Thymus (tissue), 11 donors: ENCODE results near the gene MAPRE3. TPM values are rescaled to one million over a fixed set of nuclear protein-coding genes. Genes with fewer than 3 reads are reported as not detected.

Experiments
- DNase-seq, 9 donors: peaks; one replicate each; pipeline ENCODE4 v3.0.0-alpha.2; 2013; ENCODE audit warnings: low spot score in 9 of 9, low read depth in 6 of 9, missing footprints in 1 of 9
- H3K27ac ChIP-seq, 2 donors: one replicate each; pipeline ENCODE4 v1.5.1; 2013; ENCODE audit warnings: control low read depth in 1 of 2, low read depth in 1 of 2, low read length in 1 of 2, mild to moderate bottlenecking in 1 of 2, moderate library complexity in 1 of 2
- H3K27me3 ChIP-seq, 2 donors: one replicate each; pipeline ENCODE4 v1.5.1; 2013; ENCODE audit warnings: low read length in 1 of 2; ENCODE audit not compliant: control insufficient read depth in 2 of 2, insufficient read depth in 1 of 2
- H3K36me3 ChIP-seq, 2 donors: one replicate each; pipeline ENCODE4 v1.5.1; 2013; ENCODE audit warnings: low read length in 1 of 2, mild to moderate bottlenecking in 1 of 2, moderate library complexity in 1 of 2; ENCODE audit not compliant: control insufficient read depth in 2 of 2, insufficient read depth in 2 of 2
- H3K4me1 ChIP-seq, 2 donors: one replicate each; pipeline ENCODE4 v1.5.1; 2013; ENCODE audit warnings: low read length in 2 of 2; ENCODE audit not compliant: control insufficient read depth in 2 of 2, insufficient read depth in 2 of 2
- H3K4me3 ChIP-seq, 2 donors: one replicate each; pipeline ENCODE4 v1.5.1; 2013; ENCODE audit warnings: low read length in 2 of 2, control low read depth in 1 of 2, mild to moderate bottlenecking in 1 of 2
- H3K9me3 ChIP-seq, 2 donors: one replicate each; pipeline ENCODE4 v1.5.1; 2013; ENCODE audit warnings: low read length in 1 of 2, mild to moderate bottlenecking in 1 of 2; ENCODE audit not compliant: control insufficient read depth in 2 of 2, insufficient read depth in 1 of 2
- WGBS: extraction: QIAGEN DNeasy Blood & Tissue Kit; methylation state at CpG from one replicate; pipeline ENCODE4 v1.1.7; 2013; 5-methylcytosine and 5-hydroxymethylcytosine counted together
- polyA plus RNA-seq: library from polyadenylated mRNA; stranded (reverse); fragments of 200-250 nt; gene quantifications from one replicate; pipeline ENCODE4 v1.2.3, GENCODE V29; 2013
- total RNA-seq: library from RNA; stranded (reverse); fragments of 120-200 nt; gene quantifications from one replicate; pipeline ENCODE4 v1.2.4, GENCODE V29; 2013
- donor health status: healthy.

The MAPRE3 gene
- total and polyA plus RNA-seq, 2 donors, result 0.99 to 17.0 TPM

- Histone ChIP-seq H3K4me1 (no peaks in the 10 kb centered on the region), H3K27ac (no peak overlapping the region), H3K4me3 (no peak overlapping the region), H3K27me3 (peaks cover 0 to 14% of the 10 kb centered on the region in 2 donors), H3K9me3 (no peaks in the 10 kb centered on the region), H3K36me3 (no peaks in the 10 kb centered on the region)
- DNase-seq, result no peak
- 98% methylated on average over 2 of the region's 2 CpGs for WGBS
These were observed 30.6 kb downstream of the MAPRE3 start for GRCh38 chr2:27000995-27001394.

GRCh38 chr2:27001950-27002349 is 31.5 kb downstream of the MAPRE3 start:
- 90% methylated on average over 5 of the region's 5 CpGs for WGBS
- no peak overlapping the region for H3K27ac ChIP-seq
- DNase-seq, result no peak

GRCh38 chr2:27003007-27003406 is 32.6 kb downstream of the MAPRE3 start:
- 97% methylated on average over 4 of the region's 4 CpGs for WGBS
- Histone ChIP-seq H3K9me3 (no peaks in the 10 kb centered on the region), H3K36me3 (no peaks in the 10 kb centered on the region), H3K4me3 (no peak overlapping the region), H3K27me3 (peaks cover 0 to 17% of the 10 kb centered on the region in 2 donors), H3K27ac (no peak overlapping the region), H3K4me1 (no peaks in the 10 kb centered on the region)
- DNase-seq, result no peak

More at GRCh38 chr2:27001950-27002349, 31.5 kb downstream of the MAPRE3 start:
- no peak overlapping the region for H3K4me3 ChIP-seq
- H3K36me3 ChIP-seq, result no peaks in the 10 kb centered on the region
- H3K9me3 ChIP-seq, result no peaks in the 10 kb centered on the region
- peaks cover 0 to 22% of the 10 kb centered on the region in 2 donors for H3K27me3 ChIP-seq
- no peaks in the 10 kb centered on the region for H3K4me1 ChIP-seq

DNA sequence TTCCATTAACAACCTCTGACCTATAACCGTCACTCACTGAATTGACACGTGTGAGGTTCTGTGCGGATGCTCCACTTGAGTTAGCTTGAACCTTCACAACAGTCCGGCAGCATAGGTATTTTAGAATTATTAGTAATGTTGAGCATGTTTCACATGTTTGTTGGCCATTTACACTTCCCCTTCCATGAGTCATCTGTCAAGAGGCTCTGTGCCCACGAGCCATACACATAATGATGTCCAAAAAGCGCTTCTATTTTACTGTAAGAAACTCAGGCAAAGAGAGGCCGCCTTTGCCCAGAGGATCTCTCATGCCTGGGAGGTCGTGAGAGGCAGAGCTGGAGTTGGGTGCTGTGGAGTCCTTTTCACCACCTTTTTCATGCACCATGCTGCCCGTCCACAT is 33.4 kb downstream of the MAPRE3 start:
- WGBS, result 92% methylated on average over 9 of the region's 9 CpGs
- Histone ChIP-seq H3K4me3 (no peak overlapping the region), H3K9me3 (no peaks in the 10 kb centered on the region), H3K4me1 (no peaks in the 10 kb centered on the region), H3K36me3 (no peaks in the 10 kb centered on the region), H3K27ac (no peak overlapping the region), H3K27me3 (peaks cover 0 to 21% of the 10 kb centered on the region in 2 donors)
- DNase-seq, result no peak

DNA sequence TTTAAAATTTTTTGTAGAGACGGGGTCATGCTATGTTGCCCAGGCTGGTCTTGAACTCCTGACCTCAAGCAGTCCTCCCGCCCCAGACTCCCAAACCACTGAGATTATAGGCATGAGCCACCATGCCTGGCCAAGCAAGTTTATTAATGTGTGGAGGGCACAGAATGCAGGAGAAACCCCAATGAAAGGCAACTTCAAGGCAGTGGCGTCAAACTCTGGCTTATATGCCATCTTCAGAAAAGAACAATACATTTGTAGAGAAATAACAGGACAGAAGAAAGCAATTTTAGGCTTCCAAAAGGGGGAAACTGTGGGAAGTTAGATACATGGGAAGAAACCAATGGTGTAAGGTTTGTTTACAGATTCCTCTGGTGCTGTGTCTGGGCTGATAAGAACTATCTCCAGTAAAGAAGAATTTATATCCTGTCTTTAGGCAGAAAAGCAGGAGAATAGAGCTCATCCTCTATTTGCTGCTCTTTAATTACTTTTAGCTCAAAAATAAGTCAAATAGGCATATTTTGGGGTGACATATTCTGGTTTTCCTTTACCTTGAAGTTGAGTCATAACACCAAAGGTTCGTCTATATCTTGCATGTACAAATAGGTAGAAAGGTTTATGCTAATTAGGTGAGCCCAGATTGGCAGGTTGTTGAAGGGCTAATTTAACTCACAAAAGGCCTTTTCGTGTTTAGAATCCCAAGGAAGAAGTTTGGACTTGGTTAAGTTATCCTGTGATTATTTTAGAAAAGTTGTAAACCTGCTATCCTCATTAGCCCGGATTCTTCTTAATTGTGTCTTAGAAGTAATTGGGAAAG is 36.4 kb downstream of the MAPRE3 start:
- Histone ChIP-seq H3K4me1 (peaks cover 0 to 4% of the 10 kb centered on the region in 2 donors), H3K36me3 (no peaks in the 10 kb centered on the region), H3K9me3 (no peaks in the 10 kb centered on the region), H3K27ac (no peak overlapping the region), H3K27me3 (peaks cover 0 to 24% of the 10 kb centered on the region in 2 donors), H3K4me3 (no peak overlapping the region)
- no peak for DNase-seq
- 92% methylated on average over 6 of the region's 6 CpGs for WGBS

- Histone ChIP-seq H3K4me3 (no peak overlapping the region), H3K27ac (no peak overlapping the region), H3K27me3 (peaks cover 0 to 22% of the 10 kb centered on the region in 2 donors), H3K36me3 (no peaks in the 10 kb centered on the region), H3K4me1 (peaks cover 0 to 4% of the 10 kb centered on the region in 2 donors), H3K9me3 (no peaks in the 10 kb centered on the region)
- DNase-seq, result no peak
- WGBS, result 89% methylated on average over 8 of the region's 8 CpGs
These were observed 37.3 kb downstream of the MAPRE3 start for GRCh38 chr2:27007416-27008374.

GRCh38 chr2:27008678-27009077 is 38.2 kb downstream of the MAPRE3 start:
- no peak for DNase-seq
- 95% methylated on average over 4 of the region's 4 CpGs for WGBS
- no peak overlapping the region for H3K4me3 ChIP-seq
- no peaks in the 10 kb centered on the region for H3K9me3 ChIP-seq
- peaks cover 0 to 21% of the 10 kb centered on the region in 2 donors for H3K27me3 ChIP-seq
- H3K27ac ChIP-seq, result no peak overlapping the region
- peaks cover 0 to 4% of the 10 kb centered on the region in 2 donors for H3K4me1 ChIP-seq
- no peaks in the 10 kb centered on the region for H3K36me3 ChIP-seq

- Histone ChIP-seq H3K4me1 (peaks cover 0 to 4% of the 10 kb centered on the region in 2 donors), H3K27ac (no peak overlapping the region), H3K9me3 (no peaks in the 10 kb centered on the region), H3K36me3 (no peaks in the 10 kb centered on the region), H3K27me3 (peaks cover 0 to 18% of the 10 kb centered on the region in 2 donors), H3K4me3 (no peak overlapping the region)
- DNase-seq, result no peak
These were observed 38.6 kb downstream of the MAPRE3 start for GRCh38 chr2:27009083-27009482.

DNA sequence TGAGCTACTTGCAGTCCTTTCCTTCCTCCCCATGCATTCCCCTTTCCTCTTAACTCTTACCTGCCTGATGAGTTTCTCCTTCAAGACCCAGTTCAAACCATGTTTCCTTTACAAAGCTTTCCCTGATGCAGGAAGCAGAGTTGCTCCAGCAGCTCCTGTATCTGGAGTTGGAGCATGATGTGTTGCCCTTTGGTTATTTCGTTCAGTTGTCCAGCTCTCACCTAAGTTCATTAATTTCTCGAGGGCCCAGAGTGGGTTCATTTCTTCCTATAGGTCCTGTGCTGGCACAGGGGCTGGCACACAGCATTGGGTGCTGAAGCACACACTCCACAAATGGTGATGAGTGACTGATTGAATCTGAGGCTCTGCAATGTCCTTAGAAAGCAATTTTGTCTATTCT is 39.3 kb downstream of the MAPRE3 start:
- Histone ChIP-seq H3K4me1 (peaks cover 0 to 4% of the 10 kb centered on the region in 2 donors), H3K9me3 (no peaks in the 10 kb centered on the region), H3K4me3 (no peak overlapping the region), H3K36me3 (no peaks in the 10 kb centered on the region), H3K27ac (no peak overlapping the region), H3K27me3 (peaks cover 0 to 18% of the 10 kb centered on the region in 2 donors)
- no peak for DNase-seq
- 91% methylated on average over 2 of the region's 2 CpGs for WGBS
